HG03457 (cell line): ENCODE measurements around the gene FAM149B1.

Experiments used
- ATAC-seq: cut with Tn5 transposase; IDR thresholded peaks from one replicate; pipeline ENCODE4 v1.9.1; 2021; ENCODE audit warnings: moderate number of reproducible peaks; ENCODE audit not compliant: unreplicated experiment

The FAM149B1 gene

DNA sequence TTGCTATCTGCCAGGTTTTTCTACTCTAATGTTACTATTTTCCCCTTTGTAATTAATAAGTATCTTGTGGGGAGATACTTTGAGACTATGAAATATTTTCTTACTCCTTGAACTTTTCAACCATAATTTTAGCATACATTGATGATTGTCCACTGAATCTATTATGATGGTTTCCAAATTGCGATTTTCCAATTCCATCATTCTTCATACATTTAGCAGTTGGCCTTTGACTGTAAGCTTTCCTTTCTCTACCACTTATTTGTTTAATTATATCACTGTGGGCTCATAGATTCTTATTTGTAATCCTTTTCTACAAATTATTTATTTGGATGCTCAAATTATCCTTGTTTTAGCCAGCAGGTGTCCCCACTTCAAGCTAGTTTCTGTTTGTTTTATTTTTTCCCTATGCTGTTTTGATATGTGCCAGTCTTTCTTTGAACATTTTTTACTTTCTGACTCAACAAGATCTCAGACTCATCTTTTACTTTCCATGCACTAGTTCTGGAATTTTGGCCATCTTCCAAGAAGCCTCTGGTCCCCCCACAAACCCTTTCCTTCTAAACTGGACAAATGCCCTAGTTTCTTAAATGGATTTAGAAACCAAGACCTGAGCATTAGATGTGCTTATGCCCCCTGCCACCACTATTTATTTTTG lies 95.9 kb downstream of the FAM149B1 start:
- ATAC-seq: no peak

DNA sequence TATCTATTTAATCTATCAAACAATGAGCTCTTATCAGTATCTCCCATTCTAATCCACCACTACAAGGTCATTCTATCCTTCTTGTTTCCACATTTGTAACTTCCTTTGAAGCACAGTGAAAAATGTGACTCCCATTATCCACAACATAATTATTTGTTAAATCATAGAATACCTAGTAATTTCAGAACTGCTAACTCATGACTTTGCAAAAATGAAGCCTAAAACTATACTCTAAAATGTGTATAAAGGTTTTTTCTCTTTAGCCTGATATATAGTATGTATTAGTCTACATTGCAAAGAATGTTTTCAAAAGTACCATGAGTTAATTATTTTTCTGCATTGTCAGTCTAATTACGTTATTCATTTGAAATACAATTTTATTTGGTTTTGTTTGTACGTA lies 96.5 kb downstream of the FAM149B1 start:
- ATAC-seq: no peak

GRCh38 chr10:73281097-73281496 lies 113.2 kb downstream of the FAM149B1 start:
- ATAC-seq: no peak

GRCh38 chr10:73287441-73287840 lies 119.5 kb downstream of the FAM149B1 start:
- no peak for ATAC-seq

DNA sequence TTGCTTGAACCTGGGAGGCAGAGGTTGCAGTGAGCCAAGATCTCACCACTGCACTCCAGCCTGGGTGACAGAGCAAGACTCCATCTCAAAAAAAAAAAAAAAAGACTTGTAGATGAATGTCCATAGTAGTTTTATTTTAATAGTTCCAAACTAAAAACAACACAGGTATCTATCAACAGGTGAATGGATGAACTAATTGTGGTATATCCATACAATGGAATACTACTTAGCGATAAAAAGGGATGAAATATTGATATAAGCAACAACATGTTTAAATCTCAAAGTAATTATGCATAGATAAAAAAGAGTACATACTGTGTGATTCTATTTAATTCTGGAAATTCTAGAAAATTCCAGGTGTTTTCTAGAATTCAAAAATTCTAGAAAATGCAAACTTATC lies 122.0 kb downstream of the FAM149B1 start:
- ATAC-seq: no peak

GRCh38 chr10:73293461-73293860 lies 125.5 kb downstream of the FAM149B1 start:
- ATAC-seq: no peak
